ENCODE measurements around the gene NGEF.

NGEF gene

DNA sequence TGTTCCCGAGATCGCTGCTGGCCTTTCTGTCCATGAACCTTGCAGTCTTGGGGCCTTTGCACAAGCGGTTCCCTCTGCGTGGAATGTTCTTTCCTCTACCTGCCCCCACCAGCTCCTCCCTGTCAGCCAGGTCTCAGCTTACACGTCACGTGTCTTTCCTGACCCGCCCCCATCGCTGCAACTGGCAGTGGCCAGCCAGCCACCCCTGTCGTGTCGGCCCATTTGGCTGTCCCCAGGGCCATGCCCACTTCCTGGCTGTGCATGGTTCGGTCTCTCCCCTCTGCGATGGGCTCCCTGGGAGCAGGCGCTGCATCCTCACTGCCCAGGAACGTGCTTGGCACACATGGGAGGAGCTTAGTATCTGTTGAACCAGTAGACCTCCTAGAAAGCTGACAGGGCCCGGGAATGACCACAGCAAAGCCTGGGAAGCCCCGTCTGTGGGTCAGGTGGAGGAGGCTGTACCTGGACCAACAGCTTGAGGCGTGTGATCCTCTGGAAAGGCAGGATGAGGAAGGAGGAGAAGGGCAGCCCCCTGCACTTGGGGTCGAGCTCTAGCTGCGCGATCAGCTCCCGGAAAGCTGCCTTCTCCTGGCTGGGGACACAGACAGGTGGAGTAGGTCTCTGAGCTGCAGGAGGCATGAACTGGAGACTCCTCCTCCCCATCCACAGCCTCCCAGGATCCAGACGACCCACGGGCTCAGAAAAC lies 122.0 kb downstream of the NGEF start (continued):
- TF ChIP-seq, protein P1, sequence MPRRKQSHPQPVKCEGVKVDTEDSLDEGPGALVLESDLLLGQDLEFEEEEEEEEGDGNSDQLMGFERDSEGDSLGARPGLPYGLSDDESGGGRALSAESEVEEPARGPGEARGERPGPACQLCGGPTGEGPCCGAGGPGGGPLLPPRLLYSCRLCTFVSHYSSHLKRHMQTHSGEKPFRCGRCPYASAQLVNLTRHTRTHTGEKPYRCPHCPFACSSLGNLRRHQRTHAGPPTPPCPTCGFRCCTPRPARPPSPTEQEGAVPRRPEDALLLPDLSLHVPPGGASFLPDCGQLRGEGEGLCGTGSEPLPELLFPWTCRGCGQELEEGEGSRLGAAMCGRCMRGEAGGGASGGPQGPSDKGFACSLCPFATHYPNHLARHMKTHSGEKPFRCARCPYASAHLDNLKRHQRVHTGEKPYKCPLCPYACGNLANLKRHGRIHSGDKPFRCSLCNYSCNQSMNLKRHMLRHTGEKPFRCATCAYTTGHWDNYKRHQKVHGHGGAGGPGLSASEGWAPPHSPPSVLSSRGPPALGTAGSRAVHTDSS (tag by site-specific recombination; IDR thresholded peaks at IDR 0.05), result no peak
- TF ChIP-seq GLIS2 (tag by site-specific recombination; IDR thresholded peaks at IDR 0.05) (no peak), WT1 (tag by site-specific recombination; IDR thresholded peaks at IDR 0.05) (no peak), ZNF610 (tag by site-specific recombination; IDR thresholded peaks at IDR 0.05; ENCODE audit: borderline replicate concordance) (no peak), ZNF654 (tag by site-specific recombination; IDR thresholded peaks at IDR 0.05; ENCODE audit: low read depth) (no peak), ZNF670 (tag by site-specific recombination; IDR thresholded peaks at IDR 0.05; ENCODE audit: low read depth) (no peak), ZNF140 (tag by site-specific recombination; IDR thresholded peaks at IDR 0.05) (no peak), ZBTB17 (tag by site-specific recombination; IDR thresholded peaks at IDR 0.05) (no peak), ZNF341 (tag by site-specific recombination; IDR thresholded peaks at IDR 0.05; ENCODE audit: low read depth) (peak; percentile 91), ZNF266 (tag by site-specific recombination; IDR thresholded peaks at IDR 0.05; ENCODE audit: low read depth) (no peak), TCF7L2 (IDR thresholded peaks at IDR 0.05; ENCODE audit: borderline replicate concordance, low read depth, low read length) (no peak), ZNF555 (tag by site-specific recombination; conservative IDR thresholded peaks at IDR 0.05) (no peak), ZSCAN30 (tag by site-specific recombination; IDR thresholded peaks at IDR 0.05) (no peak), ZNF18 (tag by site-specific recombination; IDR thresholded peaks at IDR 0.05) (no peak)
- TF ChIP-seq, protein P2, sequence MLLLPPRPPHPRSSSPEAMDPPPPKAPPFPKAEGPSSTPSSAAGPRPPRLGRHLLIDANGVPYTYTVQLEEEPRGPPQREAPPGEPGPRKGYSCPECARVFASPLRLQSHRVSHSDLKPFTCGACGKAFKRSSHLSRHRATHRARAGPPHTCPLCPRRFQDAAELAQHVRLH (tag by site-specific recombination; IDR thresholded peaks at IDR 0.05), result no peak

GRCh38 chr2:232890536-232890895 lies 122.5 kb downstream of the NGEF start:
- H3K36me3 ChIP-seq (ENCODE audit: control insufficient read depth in 2 of 2, insufficient read depth in 1 of 2, low read length in 2 of 2), result peaks cover 0 to 11% of the 10 kb centered on the region in 2 experiments; a peak in 2 of 3 replicates
- H3K4me3 ChIP-seq (ENCODE audit: low read depth, low read length), result no peak overlapping the region
- POLR2A ChIA-PET, result no interaction called here
- CTCF ChIA-PET, result no interaction called here
- no peaks in the 10 kb centered on the region for H3K9me3 ChIP-seq (ENCODE audit: control insufficient read depth, insufficient read depth, low read depth, low read length)
- no peak overlapping the region for H3K27ac ChIP-seq (ENCODE audit: extremely low read depth, low read depth, low read length)
- H3K4me1 ChIP-seq (ENCODE audit: control insufficient read depth, insufficient read depth, low read length), result no peaks in the 10 kb centered on the region
- TF ChIP-seq ZNF571 (tag by site-specific recombination; IDR thresholded peaks at IDR 0.05) (no peak), REPIN1 (tag by site-specific recombination; IDR thresholded peaks at IDR 0.05; ENCODE audit: low read depth) (no peak), ZFP3 (tag by site-specific recombination; IDR thresholded peaks at IDR 0.05; ENCODE audit: low read depth) (no peak), ZNF112 (tag by site-specific recombination; IDR thresholded peaks at IDR 0.05) (no peak), ZBTB11 (tag by site-specific recombination; conservative IDR thresholded peaks at IDR 0.05; ENCODE audit: low read depth) (no peak), ZNF394 (tag by site-specific recombination; IDR thresholded peaks at IDR 0.05; ENCODE audit: borderline replicate concordance) (no peak), MYNN (tag by site-specific recombination; IDR thresholded peaks at IDR 0.05; ENCODE audit: borderline replicate concordance) (no peak)
- TF ChIP-seq, protein P3, sequence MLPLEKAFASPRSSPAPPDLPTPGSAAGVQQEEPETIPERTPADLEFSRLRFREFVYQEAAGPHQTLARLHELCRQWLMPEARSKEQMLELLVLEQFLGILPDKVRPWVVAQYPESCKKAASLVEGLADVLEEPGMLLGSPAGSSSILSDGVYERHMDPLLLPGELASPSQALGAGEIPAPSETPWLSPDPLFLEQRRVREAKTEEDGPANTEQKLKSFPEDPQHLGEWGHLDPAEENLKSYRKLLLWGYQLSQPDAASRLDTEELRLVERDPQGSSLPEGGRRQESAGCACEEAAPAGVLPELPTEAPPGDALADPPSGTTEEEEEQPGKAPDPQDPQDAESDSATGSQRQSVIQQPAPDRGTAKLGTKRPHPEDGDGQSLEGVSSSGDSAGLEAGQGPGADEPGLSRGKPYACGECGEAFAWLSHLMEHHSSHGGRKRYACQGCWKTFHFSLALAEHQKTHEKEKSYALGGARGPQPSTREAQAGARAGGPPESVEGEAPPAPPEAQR (tag by site-specific recombination; IDR thresholded peaks at IDR 0.05), result no peak
- TF ChIP-seq, protein P4, sequence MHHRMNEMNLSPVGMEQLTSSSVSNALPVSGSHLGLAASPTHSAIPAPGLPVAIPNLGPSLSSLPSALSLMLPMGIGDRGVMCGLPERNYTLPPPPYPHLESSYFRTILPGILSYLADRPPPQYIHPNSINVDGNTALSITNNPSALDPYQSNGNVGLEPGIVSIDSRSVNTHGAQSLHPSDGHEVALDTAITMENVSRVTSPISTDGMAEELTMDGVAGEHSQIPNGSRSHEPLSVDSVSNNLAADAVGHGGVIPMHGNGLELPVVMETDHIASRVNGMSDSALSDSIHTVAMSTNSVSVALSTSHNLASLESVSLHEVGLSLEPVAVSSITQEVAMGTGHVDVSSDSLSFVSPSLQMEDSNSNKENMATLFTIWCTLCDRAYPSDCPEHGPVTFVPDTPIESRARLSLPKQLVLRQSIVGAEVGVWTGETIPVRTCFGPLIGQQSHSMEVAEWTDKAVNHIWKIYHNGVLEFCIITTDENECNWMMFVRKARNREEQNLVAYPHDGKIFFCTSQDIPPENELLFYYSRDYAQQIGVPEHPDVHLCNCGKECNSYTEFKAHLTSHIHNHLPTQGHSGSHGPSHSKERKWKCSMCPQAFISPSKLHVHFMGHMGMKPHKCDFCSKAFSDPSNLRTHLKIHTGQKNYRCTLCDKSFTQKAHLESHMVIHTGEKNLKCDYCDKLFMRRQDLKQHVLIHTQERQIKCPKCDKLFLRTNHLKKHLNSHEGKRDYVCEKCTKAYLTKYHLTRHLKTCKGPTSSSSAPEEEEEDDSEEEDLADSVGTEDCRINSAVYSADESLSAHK (tag by site-specific recombination; IDR thresholded peaks at IDR 0.05), result no peak

Measured in HEK293 (cell line).